SK-N-MC (cell line): ENCODE results near the gene CDKAL1.
"Not testable (repeated sequence)": the region's sequence is repeated elsewhere in the genome, so short reads cannot be mapped to it uniquely, and the experiment has no call there.

Source experiments
- DNase-seq: peaks from one replicate; pipeline ENCODE4 v3.0.0-alpha.2; 2011; ENCODE audit warnings: low read depth, low spot score
- H3K27ac ChIP-seq: fragments of 200-600 bp; sonication (generic); 2 replicates; pipeline ENCODE4 v1.5.1; 2016; ENCODE audit warnings: mixed run types
- H3K36me3 ChIP-seq: fragments of 200-600 bp; sonication (generic); 2 replicates; pipeline ENCODE4 v1.6.1; 2017; ENCODE audit warnings: antibody characterized with exemption, low read length, mixed read lengths; ENCODE audit not compliant: insufficient read depth
- H3K4me3 ChIP-seq: fragments of 200-600 bp; sonication (generic); 2 replicates; pipeline ENCODE4 v1.5.1; 2016
- H3K9ac ChIP-seq: fragments of 200-600 bp; sonication (generic); 2 replicates; pipeline ENCODE4 v1.8.0; 2017; ENCODE audit warnings: mixed run types, mixed read lengths; ENCODE audit not compliant: insufficient read length
- H3K9me3 ChIP-seq: fragments of 200-600 bp; sonication (generic); 2 replicates; pipeline ENCODE4 v1.6.1; 2017; ENCODE audit warnings: low read depth, mild to moderate bottlenecking, antibody characterized with exemption, low read length, moderate library complexity, mixed read lengths
- EZH2 ChIP-seq: fragments of 200-600 bp; sonication (generic); IDR thresholded peaks from one replicate; pipeline ENCODE4 v1.6.1; 2017; ENCODE audit warnings: antibody characterized with exemption
- FOXP2 ChIP-seq: optimal IDR thresholded peaks from 2 replicates; pipeline ENCODE3; 2011; ENCODE audit warnings: mild to moderate bottlenecking, moderate library complexity; ENCODE audit not compliant: insufficient read depth; ENCODE audit errors: extremely low read length, control extremely low read depth
- POLR2AphosphoS5 ChIP-seq: IDR thresholded peaks from 2 replicates; pipeline ENCODE4 v1.6.1; 2012; ENCODE audit warnings: mild to moderate bottlenecking, low read depth, low read length, borderline replicate concordance

The CDKAL1 gene

DNA sequence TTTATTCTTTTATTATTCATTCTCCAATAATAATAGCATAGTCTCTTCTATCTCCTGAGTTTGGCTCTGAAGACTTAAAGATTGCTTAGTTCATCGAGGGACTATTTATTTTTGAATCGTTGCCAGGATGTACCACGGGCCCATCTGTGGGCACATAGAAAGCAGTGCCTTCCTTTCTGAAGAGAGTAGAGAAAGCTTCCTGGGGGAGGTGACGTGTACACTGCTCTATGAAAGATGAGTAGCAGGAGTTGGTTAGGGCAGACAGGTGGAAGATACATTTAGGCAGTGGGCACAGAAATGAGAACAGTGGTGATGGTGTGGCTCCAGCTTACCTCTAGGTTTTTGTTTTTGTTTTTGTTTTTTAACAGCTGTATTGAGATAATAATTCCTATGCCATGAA, 98.4 kb downstream of the CDKAL1 start:
- H3K9me3 ChIP-seq = no peaks in the 10 kb centered on the region
- H3K27ac ChIP-seq = no peak overlapping the region
- TF ChIP-seq POLR2AphosphoS5 (no peak), FOXP2 (no peak), EZH2 (no peak)
- no peak overlapping the region for H3K4me3 ChIP-seq
- no peaks in the 10 kb centered on the region; the same call in 1 of the 2 replicates for H3K36me3 ChIP-seq
- DNase-seq = no peak
- no peak overlapping the region for H3K9ac ChIP-seq

GRCh38 chr6:20633566-20634340, 99.5 kb downstream of the CDKAL1 start:
- TF ChIP-seq POLR2AphosphoS5 = no peak
- TF ChIP-seq EZH2 = no peak
- no peak for TF ChIP-seq FOXP2
- no peaks in the 10 kb centered on the region; the same call in 1 of the 2 replicates for H3K36me3 ChIP-seq
- DNase-seq = no peak
- H3K9me3 ChIP-seq = no peaks in the 10 kb centered on the region
- no peak overlapping the region for H3K9ac ChIP-seq
- H3K27ac ChIP-seq = no peak overlapping the region
- H3K4me3 ChIP-seq = no peak overlapping the region

GRCh38 chr6:20639161-20639560, 104.9 kb downstream of the CDKAL1 start:
- Histone ChIP-seq H3K36me3 (no peaks in the 10 kb centered on the region), H3K9me3 (no peaks in the 10 kb centered on the region), H3K27ac (no peak overlapping the region), H3K4me3 (no peak overlapping the region), H3K9ac (no peak overlapping the region)
- no peak for DNase-seq
- TF ChIP-seq FOXP2 (no peak), EZH2 (no peak), POLR2AphosphoS5 (no peak)

GRCh38 chr6:20640181-20640580, 105.9 kb downstream of the CDKAL1 start:
- no peak for DNase-seq
- TF ChIP-seq POLR2AphosphoS5 (no peak), FOXP2 (no peak), EZH2 (no peak)
- H3K36me3 ChIP-seq = no peaks in the 10 kb centered on the region
- no peak overlapping the region for H3K27ac ChIP-seq
- H3K9ac ChIP-seq = no peak overlapping the region
- H3K4me3 ChIP-seq = no peak overlapping the region
- H3K9me3 ChIP-seq = no peaks in the 10 kb centered on the region

- no peaks in the 10 kb centered on the region for H3K9me3 ChIP-seq
- H3K9ac ChIP-seq = no peak overlapping the region
- no peak overlapping the region for H3K4me3 ChIP-seq
- TF ChIP-seq POLR2AphosphoS5 (no peak), EZH2 (no peak), FOXP2 (no peak)
- H3K27ac ChIP-seq = no peak overlapping the region
- DNase-seq = no peak
- H3K36me3 ChIP-seq = no peaks in the 10 kb centered on the region
These were observed 108.2 kb downstream of the CDKAL1 start for GRCh38 chr6:20642441-20642840.

DNA sequence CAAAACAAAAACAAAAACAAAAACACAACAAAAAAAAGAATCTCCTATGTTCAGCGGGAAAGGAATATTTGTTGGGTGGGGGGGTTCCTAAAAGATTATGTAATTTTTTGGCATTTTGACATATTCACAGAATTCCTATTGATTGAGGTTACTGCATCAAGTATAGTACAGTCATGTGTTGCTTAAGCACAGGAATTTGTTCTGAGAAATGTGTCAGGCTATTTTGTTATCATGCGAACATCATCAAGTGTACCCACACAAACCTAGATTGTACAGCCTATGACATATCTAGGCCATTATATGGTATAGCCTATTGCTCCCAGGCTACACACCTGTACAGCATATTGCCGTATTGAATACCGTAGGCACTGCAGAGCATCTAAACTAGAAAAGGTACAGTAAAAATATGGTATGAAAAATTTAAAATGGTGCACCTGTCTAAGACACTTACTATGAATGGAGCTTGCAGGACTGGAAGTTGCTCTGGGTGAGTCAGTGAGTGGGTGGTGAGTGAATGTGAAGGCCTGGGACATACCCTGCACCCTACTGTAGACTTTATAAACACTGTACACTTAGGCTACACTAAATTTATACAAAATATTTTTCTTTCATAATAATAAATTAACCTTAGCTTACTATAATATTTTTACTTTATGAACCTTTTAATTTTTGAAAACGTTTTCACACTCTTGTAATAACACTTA, 110.6 kb downstream of the CDKAL1 start:
- Histone ChIP-seq H3K9me3 (no peaks in the 10 kb centered on the region), H3K9ac (no peak overlapping the region), H3K4me3 (no peak overlapping the region), H3K36me3 (no peaks in the 10 kb centered on the region; the same call in 1 of the 2 replicates), H3K27ac (no peak overlapping the region)
- TF ChIP-seq FOXP2 = no peak
- TF ChIP-seq POLR2AphosphoS5 = no peak
- TF ChIP-seq EZH2 = no peak
- DNase-seq = no peak

GRCh38 chr6:20645572-20645971, 111.3 kb downstream of the CDKAL1 start:
- not testable (repeated sequence) for H3K9ac ChIP-seq, H3K4me3 ChIP-seq, H3K36me3 ChIP-seq, H3K9me3 ChIP-seq, DNase-seq, H3K27ac ChIP-seq

GRCh38 chr6:20647585-20647984, 113.3 kb downstream of the CDKAL1 start:
- Histone ChIP-seq H3K9me3 (no peaks in the 10 kb centered on the region), H3K4me3 (no peak overlapping the region), H3K36me3 (no peaks in the 10 kb centered on the region; the same call in 1 of the 2 replicates), H3K9ac (no peak overlapping the region), H3K27ac (no peak overlapping the region)
- no peak for TF ChIP-seq EZH2
- no peak for TF ChIP-seq POLR2AphosphoS5
- no peak for TF ChIP-seq FOXP2
- no peak for DNase-seq

- H3K9ac ChIP-seq, H3K9me3 ChIP-seq, DNase-seq, H3K27ac ChIP-seq, H3K4me3 ChIP-seq, H3K36me3 ChIP-seq: not testable (repeated sequence)
These were observed 115.6 kb downstream of the CDKAL1 start for GRCh38 chr6:20649696-20650470.
